NOMO-1 (cell line): Measurements from ENCODE around the gene MMS22L.

Experiments used
- DNase-seq, 2 experiments: peaks; one replicate each; lab custom pipeline; 2025; ENCODE audit not compliant: unreplicated experiment in 2 of 2; lab: John Stamatoyannopoulos, UW

MMS22L gene

GRCh38 chr6:97145691-97146090 lies 137.3 kb downstream of the MMS22L start:
- DNase-seq = no peak

- no peak for DNase-seq
Measured at GRCh38 chr6:97141756-97142155, 141.3 kb downstream of the MMS22L start.

- DNase-seq = no peak
Measured at GRCh38 chr6:97138581-97138980, 144.4 kb downstream of the MMS22L start.

GRCh38 chr6:97136626-97137358 lies 146.2 kb downstream of the MMS22L start:
- no peak for DNase-seq

GRCh38 chr6:97133067-97133466 lies 149.9 kb downstream of the MMS22L start:
- DNase-seq = no peak

- no peak for DNase-seq
Measured at GRCh38 chr6:97129106-97129505, 153.9 kb downstream of the MMS22L start.

GRCh38 chr6:97128507-97128906 lies 154.5 kb downstream of the MMS22L start:
- DNase-seq = no peak

GRCh38 chr6:97123652-97124051 lies 159.4 kb downstream of the MMS22L start:
- DNase-seq = no peak

GRCh38 chr6:97123112-97123511 lies 159.9 kb downstream of the MMS22L start:
- DNase-seq = no peak

GRCh38 chr6:97120511-97120910 lies 162.5 kb downstream of the MMS22L start:
- no peak for DNase-seq

GRCh38 chr6:97114645-97115044 lies 168.4 kb downstream of the MMS22L start:
- DNase-seq = no peak

GRCh38 chr6:97113170-97113569 lies 169.8 kb downstream of the MMS22L start:
- DNase-seq = no peak

- no peak for DNase-seq
Measured at GRCh38 chr6:97111243-97111642, 171.8 kb downstream of the MMS22L start.

GRCh38 chr6:97110626-97111025 lies 172.4 kb downstream of the MMS22L start:
- DNase-seq = no peak

- no peak for DNase-seq
Measured at GRCh38 chr6:97110149-97110548, 172.9 kb downstream of the MMS22L start.

- DNase-seq = no peak
Measured at GRCh38 chr6:97109444-97109843, 173.6 kb downstream of the MMS22L start.

- no peak for DNase-seq
Measured at GRCh38 chr6:97102145-97102790, 180.7 kb downstream of the MMS22L start.

GRCh38 chr6:97100696-97101095 lies 182.3 kb downstream of the MMS22L start:
- DNase-seq = no peak

GRCh38 chr6:97097068-97098047 lies 185.7 kb downstream of the MMS22L start:
- DNase-seq = no peak

- no peak for DNase-seq
Measured at GRCh38 chr6:97095311-97095850, 187.6 kb downstream of the MMS22L start.

- DNase-seq = no peak
Measured at GRCh38 chr6:97094376-97094775, 188.6 kb downstream of the MMS22L start.
